ENCODE data around the gene CA14.
"Not testable (repeated sequence)": the region's sequence is repeated elsewhere in the genome, so short reads cannot be mapped to it uniquely, and the experiment has no call there.

The CA14 gene
- 0 to 0.10 (median 0) reads per million in 18 experiments for total RNA-seq

GRCh38 chr1:150257624-150258585 lies at the start of gene CA14:
TSS of gene CA14 (plus strand) at chr1:150257774. CDS start at chr1:150258129, 355 bp downstream.
- DNase-seq, result no peak

GRCh38 chr1:150208460-150208859 lies 49.1 kb upstream of the CA14 start:
- DNase-seq, result not testable (repeated sequence)

GRCh38 chr1:150210091-150210490 lies 47.5 kb upstream of the CA14 start:
- DNase-seq, result no peak

- DNase-seq, result no peak
Measured at GRCh38 chr1:150210706-150211105, 46.9 kb upstream of the CA14 start.

- no peak for DNase-seq
Measured at GRCh38 chr1:150212070-150212469, 45.5 kb upstream of the CA14 start.

GRCh38 chr1:150213170-150214098 lies 44.1 kb upstream of the CA14 start:
- DNase-seq, result peak; percentile 99

GRCh38 chr1:150214099-150214756 lies 43.3 kb upstream of the CA14 start:
- DNase-seq, result not testable (repeated sequence)

- not testable (repeated sequence) for DNase-seq
Measured at GRCh38 chr1:150215855-150216254, 41.7 kb upstream of the CA14 start.

- peak; percentile 11 to 40 for DNase-seq
Measured at GRCh38 chr1:150221552-150221951, 36.0 kb upstream of the CA14 start.

- no peak for DNase-seq
Measured at GRCh38 chr1:150224983-150225382, 32.6 kb upstream of the CA14 start.

- DNase-seq, result no peak
Measured at GRCh38 chr1:150225546-150225945, 32.0 kb upstream of the CA14 start.

- DNase-seq, result no peak
Measured at GRCh38 chr1:150226486-150226885, 31.1 kb upstream of the CA14 start.

- DNase-seq, result no peak
Measured at GRCh38 chr1:150227228-150227627, 30.3 kb upstream of the CA14 start.

- DNase-seq, result not testable (repeated sequence)
Measured at GRCh38 chr1:150228246-150228645, 29.3 kb upstream of the CA14 start.

- DNase-seq, result not testable (repeated sequence)
Measured at GRCh38 chr1:150232921-150233320, 24.7 kb upstream of the CA14 start.

GRCh38 chr1:150233359-150234308 lies 23.9 kb upstream of the CA14 start:
- DNase-seq, result peak; percentile 39 to 56

- DNase-seq, result no peak
Measured at GRCh38 chr1:150234309-150234565, 23.3 kb upstream of the CA14 start.

- peak; percentile 75 to 78 for DNase-seq
Measured at GRCh38 chr1:150234566-150235293, 22.8 kb upstream of the CA14 start.

- peak in 1 of 2 donors; percentile 21 for DNase-seq
Measured at GRCh38 chr1:150235294-150235851, 22.2 kb upstream of the CA14 start.

GRCh38 chr1:150235852-150236613 lies 21.5 kb upstream of the CA14 start, which contains the start of gene ANP32E:
TSS of gene ANP32E (minus strand) at chr1:150236112. CDS start at chr1:150235786, 326 bp downstream.
- DNase-seq, result peak; percentile 96 to 99

Measured in inflammatory macrophage (primary cell).